T-helper 17 cell (primary cell): ENCODE measurements around the gene FANCC. TPM values are rescaled to one million over a fixed set of nuclear protein-coding genes. Genes with fewer than 3 reads are reported as not detected.
A peak's percentile ranks its signal among the peaks of the same experiment; 100 is the strongest.
"Not testable (repeated sequence)": the region's sequence is repeated elsewhere in the genome, so short reads cannot be mapped to it uniquely, and the experiment has no call there.

ENCODE experiments used
- ATAC-seq: fragments of 150-1000 bp; cut with Tn5 transposase; 2 replicates; pipeline ENCODE4 v1.10.0; 2021; ENCODE audit warnings: mild to moderate bottlenecking, moderate library complexity
- DNase-seq, 3 donors: peaks; one replicate each; pipeline versions ENCODE4 v3.0.0 to v3.0.0-alpha.2; 2020 to 2021
- H3K9me3 ChIP-seq: one replicate; pipeline ENCODE4 v1.7.0; 2013; ENCODE audit warnings: low read length, mild to moderate bottlenecking; ENCODE audit not compliant: control insufficient read depth, poor library complexity, severe bottlenecking
- H3K27ac Mint-ChIP-seq: one replicate; pipeline ENCODE4 v1.8.0; 2022; ENCODE audit warnings: mild to moderate bottlenecking, moderate library complexity, mixed read lengths
- H3K27me3 Mint-ChIP-seq: one replicate; pipeline ENCODE4 v1.8.0; 2022; ENCODE audit warnings: mixed read lengths
- H3K36me3 Mint-ChIP-seq: one replicate; pipeline ENCODE4 v1.8.0; 2022; ENCODE audit warnings: low read depth, mixed read lengths
- H3K4me1 Mint-ChIP-seq: one replicate; pipeline ENCODE4 v1.8.0; 2022; ENCODE audit warnings: mild to moderate bottlenecking, mixed read lengths
- H3K4me3 Mint-ChIP-seq: one replicate; pipeline ENCODE4 v1.8.0; 2022; ENCODE audit warnings: mild to moderate bottlenecking, moderate library complexity, mixed read lengths
- total RNA-seq, 4 donors: library from RNA in 2 of 4; stranded (reverse) in 2 of 4; gene quantifications; one replicate each; pipeline ENCODE4 v1.2.3 and lab custom pipeline; 2022 to 2026

The FANCC gene
- total RNA-seq, 2 donors from 2014 or later, result 3.7 to 3.9 TPM

DNA sequence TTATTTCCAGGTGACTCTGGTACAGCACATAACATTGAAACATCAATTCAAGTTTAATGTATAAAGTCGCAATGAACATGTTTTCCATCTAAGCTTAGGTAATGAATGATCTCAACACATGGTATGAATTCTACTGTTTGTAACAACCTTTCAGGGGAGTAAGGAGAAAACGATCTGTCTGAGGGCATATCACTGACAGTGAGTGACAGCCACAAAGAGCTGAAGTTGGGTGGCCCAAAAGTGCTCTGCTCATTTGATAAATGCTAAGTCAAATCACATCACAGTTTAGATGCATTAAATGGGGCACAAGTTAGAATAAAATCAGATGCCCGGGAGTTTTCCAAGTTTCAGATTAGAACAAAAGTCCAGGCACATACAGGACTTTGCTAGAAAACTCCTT lies 1.2 kb downstream of the FANCC start:
- peak overlapping the region; percentile 27 for H3K27ac Mint-ChIP-seq
- peaks cover 11% of the 10 kb centered on the region for H3K4me1 Mint-ChIP-seq
- peaks cover 5% of the 10 kb centered on the region for H3K27me3 Mint-ChIP-seq
- DNase-seq (no peak), ATAC-seq (no peak)
- H3K9me3 ChIP-seq, result no peaks in the 10 kb centered on the region
- peaks cover 4% of the 10 kb centered on the region for H3K36me3 Mint-ChIP-seq
- H3K4me3 Mint-ChIP-seq, result peak overlapping the region; percentile 94

DNA sequence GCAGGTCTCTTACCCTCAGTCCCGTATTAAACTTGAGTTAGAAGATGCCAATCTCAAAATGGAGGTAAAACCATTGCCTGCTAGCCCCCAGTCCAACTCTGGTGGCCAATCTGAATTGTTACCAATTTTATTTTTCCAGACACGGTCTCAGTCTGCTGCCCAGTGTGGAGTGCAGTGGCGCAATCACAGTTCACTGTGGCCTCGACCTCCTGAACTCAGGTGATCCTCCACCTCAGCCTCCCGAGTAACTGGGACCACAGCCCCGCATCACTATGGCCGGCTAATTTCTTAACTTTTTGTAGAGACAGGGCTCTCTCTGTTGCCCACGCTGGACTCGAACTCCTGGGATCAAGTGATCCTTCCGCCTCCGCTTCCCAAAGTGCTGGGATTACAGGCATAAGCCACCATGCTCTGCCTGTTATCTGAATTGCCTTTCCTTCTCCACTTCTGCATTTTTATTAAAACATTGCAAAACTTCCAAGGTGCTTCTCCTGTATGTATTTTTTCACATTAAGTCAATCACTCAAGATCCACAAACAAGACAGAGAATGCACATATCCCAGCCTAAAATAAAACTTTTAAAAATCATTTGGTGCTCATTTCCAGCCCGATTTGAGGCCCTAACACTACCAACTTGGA lies 2.3 kb downstream of the FANCC start:
- H3K9me3 ChIP-seq, result no peaks in the 10 kb centered on the region
- Mint-ChIP-seq H3K4me3 (no peak overlapping the region), H3K27me3 (no peaks in the 10 kb centered on the region), H3K36me3 (peaks cover 4% of the 10 kb centered on the region), H3K27ac (peak overlapping the region; percentile 21), H3K4me1 (peaks cover 14% of the 10 kb centered on the region)
- ATAC-seq (no peak), DNase-seq (no peak)

DNA sequence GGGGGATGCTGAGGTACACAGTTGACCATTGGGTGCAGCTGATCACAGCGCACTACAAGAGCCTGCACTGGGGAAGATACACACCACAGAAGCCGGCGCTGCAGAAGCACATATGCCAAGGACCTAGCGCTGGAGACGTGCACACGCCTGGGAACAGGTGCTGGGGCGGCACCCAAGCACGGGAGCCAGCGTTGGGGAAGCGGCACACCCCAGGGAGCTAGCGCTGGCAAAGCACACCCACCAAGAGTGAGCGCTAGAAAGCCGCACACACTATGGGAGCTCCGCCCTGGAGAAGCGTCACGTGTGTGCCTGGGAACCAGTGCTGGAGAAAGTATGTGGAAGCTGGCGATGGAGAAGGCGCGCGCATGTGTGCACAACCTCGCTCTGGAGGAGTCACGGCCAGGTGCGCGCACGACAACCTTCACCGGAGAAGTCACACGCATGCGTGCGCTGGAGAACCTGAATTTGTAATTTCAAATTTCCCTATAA lies 4.5 kb downstream of the FANCC start:
- Mint-ChIP-seq H3K4me1 (peaks cover 14% of the 10 kb centered on the region), H3K27me3 (no peaks in the 10 kb centered on the region), H3K27ac (no peak overlapping the region), H3K36me3 (peaks cover 4% of the 10 kb centered on the region), H3K4me3 (peak overlapping the region; percentile 58)
- ATAC-seq (no peak), DNase-seq (no peak)
- no peaks in the 10 kb centered on the region for H3K9me3 ChIP-seq

DNA sequence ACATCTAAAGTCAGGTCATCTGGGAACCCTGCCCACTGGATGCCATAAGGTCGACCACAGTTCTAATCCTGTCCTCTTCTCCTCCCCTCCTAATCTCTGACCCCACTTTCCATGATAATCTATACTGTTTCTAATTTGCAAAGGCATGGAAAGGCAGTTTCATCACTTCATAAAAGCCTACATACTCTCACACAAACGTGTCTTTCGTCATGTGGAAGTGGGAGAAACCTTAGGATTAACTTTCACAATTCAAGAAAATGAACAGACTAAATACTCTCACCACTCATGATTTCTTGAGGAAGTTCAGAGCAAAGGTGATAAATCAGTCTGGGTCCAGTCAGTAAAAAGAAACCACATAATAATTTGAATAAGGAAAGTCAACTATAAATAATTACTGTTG lies 5.5 kb downstream of the FANCC start:
- H3K36me3 Mint-ChIP-seq, result peaks cover 2% of the 10 kb centered on the region
- H3K9me3 ChIP-seq, result no peaks in the 10 kb centered on the region
- H3K27me3 Mint-ChIP-seq, result no peaks in the 10 kb centered on the region
- no peak overlapping the region for H3K4me3 Mint-ChIP-seq
- H3K27ac Mint-ChIP-seq, result no peak overlapping the region
- ATAC-seq (no peak), DNase-seq (no peak)
- H3K4me1 Mint-ChIP-seq, result peaks cover 14% of the 10 kb centered on the region

DNA sequence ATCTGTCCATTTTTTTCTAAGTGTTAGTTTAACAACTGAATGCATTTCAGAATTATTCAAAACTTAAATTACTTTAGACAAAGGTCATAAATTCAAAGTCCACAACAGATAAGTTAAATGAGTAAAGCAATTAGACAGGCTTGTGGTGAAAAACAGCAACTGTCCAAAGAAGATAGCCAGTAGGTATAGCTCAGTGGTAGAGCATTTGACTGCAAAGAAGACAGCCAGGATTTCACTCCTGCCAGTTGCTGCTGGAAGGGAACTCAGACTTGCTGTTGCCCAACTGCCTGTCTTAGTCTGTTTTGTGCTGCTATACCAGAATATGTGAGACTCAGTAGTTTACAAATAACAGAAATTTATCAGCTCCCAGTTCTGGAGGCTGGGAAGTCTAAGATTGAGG lies 10.0 kb downstream of the FANCC start:
- DNase-seq (no peak), ATAC-seq (no peak)
- H3K9me3 ChIP-seq, result no peaks in the 10 kb centered on the region
- Mint-ChIP-seq H3K4me1 (peaks cover 13% of the 10 kb centered on the region), H3K4me3 (no peak overlapping the region), H3K27me3 (no peaks in the 10 kb centered on the region), H3K36me3 (no peaks in the 10 kb centered on the region), H3K27ac (no peak overlapping the region)

DNA sequence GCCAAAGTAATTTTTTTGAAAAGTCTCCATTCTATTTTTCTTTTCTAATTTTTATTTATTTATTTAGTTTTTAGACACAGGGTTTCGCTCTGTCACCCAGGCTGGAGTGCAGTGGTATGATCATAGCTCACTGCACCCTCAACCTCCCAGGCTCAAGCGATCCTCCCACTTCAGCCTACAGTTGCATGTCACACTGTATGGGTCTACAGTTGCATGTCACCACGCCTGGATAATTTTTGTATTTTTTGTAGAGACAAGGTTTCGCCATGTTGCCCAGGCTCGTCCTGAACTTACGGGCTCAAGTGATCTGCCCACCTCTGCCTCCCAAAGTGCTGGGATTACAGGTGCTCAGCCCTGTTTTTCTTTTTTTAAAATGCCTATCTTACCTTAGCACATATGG lies 10.7 kb downstream of the FANCC start:
- no peaks in the 10 kb centered on the region for H3K27me3 Mint-ChIP-seq
- no peak overlapping the region for H3K4me3 Mint-ChIP-seq
- ATAC-seq, result no peak
- H3K9me3 ChIP-seq, result no peaks in the 10 kb centered on the region
- peaks cover 12% of the 10 kb centered on the region for H3K4me1 Mint-ChIP-seq
- H3K27ac Mint-ChIP-seq, result no peak overlapping the region
- no peak for DNase-seq
- H3K36me3 Mint-ChIP-seq, result no peaks in the 10 kb centered on the region

DNA sequence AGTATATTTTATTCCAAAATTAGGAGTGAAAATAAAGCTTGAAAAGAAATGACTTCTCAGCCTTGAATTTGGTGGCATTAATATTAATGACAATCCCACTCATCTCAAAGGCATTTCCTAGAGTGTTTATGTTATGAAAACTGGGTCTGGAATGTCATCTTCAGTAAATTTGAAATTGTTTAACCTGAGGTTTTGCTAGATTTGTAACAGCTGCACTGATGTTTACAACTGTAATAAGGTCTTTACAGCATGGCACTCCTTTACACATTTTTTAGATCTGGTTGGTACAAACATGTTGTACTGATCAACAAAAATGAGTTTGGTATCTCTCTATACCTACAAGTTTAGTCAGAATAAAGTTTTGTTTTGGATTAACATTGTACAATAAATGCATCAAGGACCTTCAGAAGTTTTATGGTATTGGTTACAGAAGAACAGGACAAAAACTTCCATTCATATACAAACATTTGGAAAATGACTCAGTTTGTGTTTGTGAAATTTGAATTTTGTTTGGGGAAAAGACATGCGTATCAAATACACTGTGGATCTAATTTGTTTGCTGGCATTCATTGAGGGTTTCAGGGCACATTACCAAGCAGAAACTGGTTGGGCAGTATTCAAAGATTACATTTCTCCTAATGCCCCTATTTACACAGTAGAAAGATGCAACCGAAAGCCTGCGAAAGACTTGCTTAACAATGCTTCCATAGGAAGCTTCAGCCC lies 11.6 kb downstream of the FANCC start:
- ATAC-seq (no peak), DNase-seq (no peak)
- Mint-ChIP-seq H3K36me3 (no peaks in the 10 kb centered on the region), H3K4me1 (peaks cover 12% of the 10 kb centered on the region), H3K4me3 (no peak overlapping the region), H3K27me3 (no peaks in the 10 kb centered on the region), H3K27ac (no peak overlapping the region)
- H3K9me3 ChIP-seq, result no peaks in the 10 kb centered on the region

DNA sequence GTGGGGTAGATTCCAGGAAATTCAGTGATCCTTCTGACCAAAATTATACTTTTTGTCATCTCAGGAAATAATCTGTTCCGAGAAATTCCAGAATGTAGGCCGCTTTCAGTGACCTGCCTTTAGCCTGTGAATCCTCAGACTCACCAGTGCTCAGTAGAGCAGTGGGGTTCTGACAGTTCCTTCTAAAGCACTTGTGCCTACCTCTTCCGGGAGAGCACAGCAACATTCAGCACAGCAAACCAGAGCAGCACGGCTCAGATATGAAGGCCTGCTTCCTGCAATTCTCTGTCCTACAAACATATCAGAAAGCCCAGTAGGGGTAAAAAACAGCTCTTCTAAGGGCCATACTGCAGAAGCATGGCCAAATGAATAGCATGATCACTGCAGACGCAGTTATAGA lies 15.0 kb downstream of the FANCC start:
- Mint-ChIP-seq H3K27me3 (no peaks in the 10 kb centered on the region), H3K4me3 (no peak overlapping the region), H3K4me1 (peaks cover 16% of the 10 kb centered on the region), H3K27ac (no peak overlapping the region), H3K36me3 (peaks cover 2% of the 10 kb centered on the region)
- no peaks in the 10 kb centered on the region for H3K9me3 ChIP-seq
- no peak for ATAC-seq
- no peak for DNase-seq

DNA sequence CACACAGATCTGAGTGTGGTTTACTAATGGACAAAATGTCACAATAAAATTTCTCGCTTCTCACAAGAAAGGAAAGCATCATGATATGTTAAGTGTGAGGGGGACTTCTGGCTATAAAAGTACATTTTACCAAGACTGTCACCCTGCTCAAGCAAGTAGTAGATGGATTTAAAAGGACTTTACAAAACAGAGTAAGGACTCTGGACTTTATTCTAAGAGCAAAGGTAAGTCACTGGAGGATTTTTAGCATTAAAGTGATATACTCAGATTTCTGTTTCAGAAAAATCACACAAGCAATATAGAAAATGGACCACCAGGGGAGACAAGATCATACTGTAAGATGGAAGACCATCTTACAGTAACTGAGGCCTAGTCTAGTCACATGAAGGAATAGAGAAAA lies 19.7 kb downstream of the FANCC start:
- no peak overlapping the region for H3K27ac Mint-ChIP-seq
- no peaks in the 10 kb centered on the region for H3K9me3 ChIP-seq
- H3K4me1 Mint-ChIP-seq, result peaks cover 14% of the 10 kb centered on the region
- peaks cover 2% of the 10 kb centered on the region for H3K36me3 Mint-ChIP-seq
- DNase-seq (no peak), ATAC-seq (no peak)
- no peaks in the 10 kb centered on the region for H3K27me3 Mint-ChIP-seq
- H3K4me3 Mint-ChIP-seq, result no peak overlapping the region

DNA sequence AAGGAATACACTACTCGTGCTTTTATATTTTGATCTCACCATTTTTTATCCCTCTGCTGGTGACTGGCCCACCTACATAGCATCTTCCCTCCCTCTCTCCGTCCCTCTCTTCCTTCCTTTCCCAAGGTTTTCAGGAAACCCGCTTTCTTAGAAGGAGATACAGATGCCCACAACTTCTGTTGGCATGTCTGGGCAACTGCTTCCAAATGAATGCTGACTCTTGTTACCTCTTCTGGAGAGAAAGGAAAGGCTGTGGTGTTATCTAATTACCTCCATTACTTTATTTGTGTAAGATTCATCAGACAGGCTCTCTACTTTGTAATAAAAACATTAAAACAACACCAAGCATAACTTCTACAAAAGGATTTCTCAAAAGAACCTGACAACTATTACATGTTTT lies 20.2 kb downstream of the FANCC start:
- no peaks in the 10 kb centered on the region for H3K9me3 ChIP-seq
- H3K27me3 Mint-ChIP-seq, result no peaks in the 10 kb centered on the region
- H3K4me1 Mint-ChIP-seq, result peaks cover 13% of the 10 kb centered on the region
- ATAC-seq (no peak), DNase-seq (no peak)
- H3K27ac Mint-ChIP-seq, result no peak overlapping the region
- peaks cover 2% of the 10 kb centered on the region for H3K36me3 Mint-ChIP-seq
- no peak overlapping the region for H3K4me3 Mint-ChIP-seq

DNA sequence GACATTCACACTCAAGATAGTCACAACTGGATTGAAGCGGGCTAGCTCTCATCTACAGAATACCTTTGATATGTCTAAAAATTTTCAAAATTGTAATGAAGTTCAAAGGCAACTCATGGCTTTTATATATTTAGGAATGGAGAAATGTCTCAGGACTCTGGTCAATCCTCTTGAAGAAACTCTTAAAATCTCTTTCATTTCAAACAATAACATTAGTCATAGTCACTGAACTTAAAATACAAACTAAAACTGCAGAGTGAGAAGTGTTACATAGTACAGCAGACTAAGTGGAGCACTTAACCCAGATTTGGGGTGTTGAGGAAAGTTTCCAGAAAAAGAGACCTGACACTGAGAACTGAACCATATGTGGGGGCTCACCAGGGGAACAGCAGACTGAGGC lies 20.7 kb downstream of the FANCC start:
- H3K9me3 ChIP-seq, result no peaks in the 10 kb centered on the region
- peaks cover 13% of the 10 kb centered on the region for H3K4me1 Mint-ChIP-seq
- DNase-seq (no peak), ATAC-seq (no peak)
- H3K4me3 Mint-ChIP-seq, result no peak overlapping the region
- H3K36me3 Mint-ChIP-seq, result peaks cover 2% of the 10 kb centered on the region
- H3K27ac Mint-ChIP-seq, result no peak overlapping the region
- H3K27me3 Mint-ChIP-seq, result no peaks in the 10 kb centered on the region

DNA sequence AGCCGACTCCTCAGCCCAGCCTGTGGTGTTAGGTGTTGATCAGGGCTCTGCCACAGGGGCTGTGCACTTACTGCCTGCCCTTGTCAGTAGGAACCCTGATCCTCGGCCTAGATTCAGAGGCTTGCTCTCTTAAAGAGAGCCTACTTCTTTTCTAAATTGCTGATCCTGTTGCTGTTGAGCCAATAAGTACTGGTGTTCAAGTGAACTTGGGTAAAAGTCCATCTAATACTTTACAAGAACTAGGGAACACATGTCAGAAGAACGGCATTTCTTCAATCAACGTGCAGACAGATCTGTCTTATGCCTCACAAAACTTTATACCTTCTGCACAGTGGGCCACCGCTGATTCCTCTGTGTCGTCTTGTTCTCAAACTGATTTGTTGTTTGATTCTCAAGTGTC lies 24.2 kb downstream of the FANCC start:
- H3K9me3 ChIP-seq, ATAC-seq, H3K27me3 Mint-ChIP-seq, H3K4me3 Mint-ChIP-seq, DNase-seq, H3K36me3 Mint-ChIP-seq, H3K27ac Mint-ChIP-seq: not testable (repeated sequence)
- H3K4me1 Mint-ChIP-seq, result peaks cover 11% of the 10 kb centered on the region

DNA sequence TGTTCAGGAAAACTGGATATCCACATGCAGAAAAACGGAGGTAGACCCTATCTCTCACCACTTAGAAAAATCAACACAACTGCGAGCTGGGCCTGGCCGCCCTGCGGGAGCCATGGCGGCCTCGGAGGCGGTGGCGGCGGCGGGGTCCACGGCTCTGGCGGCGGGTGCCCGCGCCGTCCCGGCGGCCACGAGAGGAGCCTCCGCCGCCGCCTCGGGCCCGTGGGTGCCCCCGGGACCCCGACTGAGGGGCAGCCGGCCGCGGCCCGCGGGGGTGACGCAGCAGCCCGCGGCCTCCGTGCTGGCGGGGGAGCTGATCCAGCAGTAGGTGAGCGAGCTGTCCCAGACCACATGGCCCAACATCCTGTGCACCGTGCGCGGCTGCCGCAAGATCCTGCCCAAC lies 25.3 kb downstream of the FANCC start:
- DNase-seq, result no peak
- Mint-ChIP-seq H3K27ac (no peak overlapping the region), H3K27me3 (no peaks in the 10 kb centered on the region), H3K4me1 (peaks cover 4% of the 10 kb centered on the region), H3K36me3 (peaks cover 3% of the 10 kb centered on the region), H3K4me3 (no peak overlapping the region)
- no peak for ATAC-seq
- H3K9me3 ChIP-seq, result no peaks in the 10 kb centered on the region

DNA sequence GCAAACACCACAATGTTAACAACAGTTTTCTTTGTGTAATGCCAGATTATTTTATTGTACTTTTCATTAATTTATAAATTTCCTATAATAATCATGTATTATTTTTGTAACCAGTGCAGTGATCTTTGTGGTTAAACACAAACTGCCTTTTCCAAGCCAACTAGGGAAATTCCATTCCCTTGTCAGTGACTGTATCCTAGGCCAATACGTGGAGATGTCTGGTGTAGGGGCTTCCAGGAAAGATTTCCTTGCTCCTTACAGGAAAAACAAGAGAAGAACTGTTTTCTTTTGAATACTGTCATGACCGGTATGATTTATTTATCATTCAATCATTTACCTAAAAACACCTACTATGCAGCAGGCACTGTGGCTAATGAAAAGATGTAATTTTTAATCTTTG lies 31.4 kb downstream of the FANCC start:
- Mint-ChIP-seq H3K4me3 (no peak overlapping the region), H3K27ac (no peak overlapping the region), H3K4me1 (no peaks in the 10 kb centered on the region), H3K36me3 (peaks cover 3% of the 10 kb centered on the region), H3K27me3 (no peaks in the 10 kb centered on the region)
- no peaks in the 10 kb centered on the region for H3K9me3 ChIP-seq
- no peak for ATAC-seq
- DNase-seq, result no peak
